NB4 (cell line): ENCODE results near the gene IGSF21.

Experiments used
- DNase-seq: peaks from one replicate; pipeline ENCODE4 v3.0.0; 2010; ENCODE audit warnings: low read depth
- H3K4me3 ChIP-seq: one replicate; pipeline ENCODE4 v1.5.1; 2011; ENCODE audit warnings: mild to moderate bottlenecking, low read depth, low read length, moderate library complexity
- CTCF ChIP-seq: IDR thresholded peaks from one replicate; pipeline ENCODE4 v1.5.1; 2012; ENCODE audit warnings: low read depth, low read length
- MAX ChIP-seq: IDR thresholded peaks from 2 replicates; pipeline ENCODE4 v1.6.1; 2011; ENCODE audit warnings: low read depth, low read length
- MYC ChIP-seq: IDR thresholded peaks from 2 replicates; pipeline ENCODE4 v1.6.1; 2011; ENCODE audit warnings: low read depth, low read length
- POLR2A ChIP-seq: IDR thresholded peaks from 2 replicates; pipeline ENCODE4 v1.6.1; 2011; ENCODE audit warnings: mild to moderate bottlenecking; ENCODE audit not compliant: insufficient read length; ENCODE audit errors: extremely low read depth

The IGSF21 gene

GRCh38 chr1:18132711-18133541, 25.3 kb downstream of the IGSF21 start:
- no peak for DNase-seq
- H3K4me3 ChIP-seq: no peak overlapping the region
- no peak for TF ChIP-seq MYC
- no peak for TF ChIP-seq MAX
- no peak for TF ChIP-seq CTCF
- TF ChIP-seq POLR2A: no peak

GRCh38 chr1:18134324-18135046, 26.9 kb downstream of the IGSF21 start:
- no peak for DNase-seq
- TF ChIP-seq POLR2A (no peak), MYC (no peak), CTCF (no peak), MAX (no peak)
- H3K4me3 ChIP-seq: no peak overlapping the region

GRCh38 chr1:18137759-18138345, 30.3 kb downstream of the IGSF21 start:
- H3K4me3 ChIP-seq: no peak overlapping the region
- DNase-seq: no peak
- no peak for TF ChIP-seq MAX
- no peak for TF ChIP-seq CTCF
- TF ChIP-seq MYC: no peak
- no peak for TF ChIP-seq POLR2A

- DNase-seq: no peak
- no peak overlapping the region for H3K4me3 ChIP-seq
- no peak for TF ChIP-seq MYC
- no peak for TF ChIP-seq POLR2A
- TF ChIP-seq CTCF: no peak
- TF ChIP-seq MAX: no peak
Observed at GRCh38 chr1:18139198-18139981, 31.8 kb downstream of the IGSF21 start.

- DNase-seq: no peak
- H3K4me3 ChIP-seq: no peak overlapping the region
- TF ChIP-seq POLR2A: no peak
- TF ChIP-seq CTCF: no peak
- no peak for TF ChIP-seq MYC
- TF ChIP-seq MAX: no peak
Observed at GRCh38 chr1:18140411-18140810, 32.8 kb downstream of the IGSF21 start.
